Neural progenitor cell (in vitro differentiated cells): ENCODE measurements around the gene KLC1. TPM values are rescaled to one million over a fixed set of nuclear protein-coding genes. Genes with fewer than 3 reads are reported as not detected.

Experiments
- DNase-seq: peaks from one replicate; pipeline ENCODE4 v3.0.0-alpha.2; 2016; ENCODE audit warnings: low spot score
- H2AFZ ChIP-seq: fragments of 200-600 bp; sonication (generic); replicated peaks from 2 replicates; pipeline ENCODE4 v1.6.1; 2016; ENCODE audit warnings: antibody characterized with exemption
- H3F3A ChIP-seq: fragments of 200-600 bp; sonication (generic); 2 replicates; pipeline ENCODE4 v1.6.1; 2016; ENCODE audit warnings: antibody characterized with exemption, low read depth
- H3K27ac ChIP-seq: fragments of 200-600 bp; sonication (generic); 2 replicates; pipeline ENCODE4 v1.5.1; 2016; ENCODE audit warnings: mild to moderate bottlenecking
- H3K27me3 ChIP-seq: fragments of 200-600 bp; sonication (generic); 2 replicates; pipeline ENCODE4 v1.6.1; 2016; ENCODE audit warnings: mild to moderate bottlenecking, moderate library complexity
- H3K36me3 ChIP-seq: fragments of 200-600 bp; sonication (generic); 2 replicates; pipeline ENCODE4 v1.5.1; 2016
- H3K4me1 ChIP-seq: fragments of 200-600 bp; sonication (generic); 2 replicates; pipeline ENCODE4 v1.6.1; 2016; ENCODE audit warnings: mixed run types
- H3K4me2 ChIP-seq: fragments of 200-600 bp; sonication (generic); 2 replicates; pipeline ENCODE4 v1.6.1; 2016
- H3K4me3 ChIP-seq: fragments of 200-600 bp; sonication (generic); 2 replicates; pipeline ENCODE4 v1.5.1; 2016
- H3K79me2 ChIP-seq: fragments of 200-600 bp; sonication (generic); 2 replicates; pipeline ENCODE4 v1.6.1; 2016; ENCODE audit warnings: low read depth
- H3K9ac ChIP-seq: fragments of 200-600 bp; sonication (generic); 2 replicates; pipeline ENCODE4 v1.6.1; 2016
- H3K9me3 ChIP-seq: fragments of 200-600 bp; sonication (generic); 2 replicates; pipeline ENCODE4 v1.5.1; 2016; ENCODE audit warnings: low read depth
- H4K20me1 ChIP-seq: fragments of 200-600 bp; sonication (generic); 2 replicates; pipeline ENCODE4 v1.6.1; 2016; ENCODE audit warnings: low read depth
- H3K27ac Mint-ChIP-seq: 3 replicates; pipeline ENCODE4 v1.8.0; 2021; ENCODE audit warnings: mixed read lengths
- H3K27me3 Mint-ChIP-seq: 2 replicates; pipeline ENCODE4 v1.8.0; 2022; ENCODE audit warnings: low read depth, mild to moderate bottlenecking, inconsistent platforms, moderate library complexity, mixed read lengths; ENCODE audit not compliant: insufficient read depth
- H3K36me3 Mint-ChIP-seq: 3 replicates; pipeline ENCODE4 v1.8.0; 2021; ENCODE audit warnings: mixed read lengths
- H3K4me1 Mint-ChIP-seq: 3 replicates; pipeline ENCODE4 v1.8.0; 2021; ENCODE audit warnings: mixed read lengths
- H3K4me3 Mint-ChIP-seq: 3 replicates; pipeline ENCODE4 v1.8.0; 2021; ENCODE audit warnings: mild to moderate bottlenecking, moderate library complexity, mixed read lengths
- H3K9me3 Mint-ChIP-seq: 3 replicates; pipeline ENCODE4 v1.8.0; 2020; ENCODE audit warnings: mixed read lengths
- EZH2 ChIP-seq: fragments of 200-600 bp; sonication (generic); IDR thresholded peaks from 2 replicates; pipeline ENCODE4 v1.6.1; 2017; ENCODE audit warnings: antibody characterized with exemption, mild to moderate bottlenecking, moderate library complexity
- EZH2phosphoT487 ChIP-seq: fragments of 200-600 bp; sonication (generic); IDR thresholded peaks from 2 replicates; pipeline ENCODE4 v1.6.1; 2017; ENCODE audit warnings: antibody characterized with exemption
- total RNA-seq: library from RNA; depleted of rRNA; stranded (reverse); fragments of >200 nt; gene quantifications from 2 replicates; pipeline ENCODE4 v1.2.3, GENCODE V29; 2015; ENCODE audit warnings: low replicate concordance
- TF ChIP-seq, protein P1 (sequence below): fragments of 200-600 bp; sonication (generic); IDR thresholded peaks from 2 replicates; pipeline ENCODE4 v1.5.1; 2017; ENCODE audit warnings: antibody characterized with exemption, mild to moderate bottlenecking

Gene KLC1
- total RNA-seq, 1 donor from 2014 or later: 163 TPM

DNA sequence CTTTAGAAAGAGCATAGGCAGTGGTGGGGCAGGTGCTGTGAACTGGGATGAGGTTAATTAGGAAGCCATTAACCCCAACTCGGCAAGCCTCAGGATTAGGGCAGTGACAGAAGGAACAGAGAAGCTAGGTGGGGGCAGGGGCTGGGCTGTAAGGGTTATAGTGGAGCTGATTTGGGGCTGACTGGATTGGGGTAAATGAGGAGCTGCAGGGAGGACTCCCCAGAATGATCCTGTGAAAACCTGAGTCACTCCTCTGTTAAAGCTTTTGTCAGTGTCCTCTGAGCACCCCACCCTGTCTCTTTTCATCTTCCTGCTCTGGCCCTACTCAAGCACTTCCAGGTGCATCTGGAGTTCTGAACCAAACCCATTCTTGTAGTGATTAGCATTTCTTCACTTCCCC lies 4.4 kb downstream of the KLC1 start:
- no peaks in the 10 kb centered on the region for H3K9me3 ChIP-seq
- peaks cover 92% of the 10 kb centered on the region for H3K79me2 ChIP-seq
- Mint-ChIP-seq H3K4me3 (no peak overlapping the region), H3K27me3 (peaks cover 3% of the 10 kb centered on the region), H3K4me1 (peaks cover 22% of the 10 kb centered on the region), H3K36me3 (peaks cover 27% of the 10 kb centered on the region), H3K27ac (no peak overlapping the region), H3K9me3 (no peaks in the 10 kb centered on the region)
- no peaks in the 10 kb centered on the region for H3K27me3 ChIP-seq
- no peak overlapping the region for H3K4me3 ChIP-seq
- peak; percentile 34 for DNase-seq
- no peak overlapping the region for H2AFZ ChIP-seq
- peaks cover 12% of the 10 kb centered on the region for H3F3A ChIP-seq
- no peak overlapping the region for H3K4me2 ChIP-seq
- peaks cover 8% of the 10 kb centered on the region for H3K4me1 ChIP-seq
- H3K27ac ChIP-seq: no peak overlapping the region
- H3K9ac ChIP-seq: no peak overlapping the region
- H3K36me3 ChIP-seq: no peaks in the 10 kb centered on the region
- H4K20me1 ChIP-seq: peaks cover 80% of the 10 kb centered on the region
- TF ChIP-seq EZH2 (no peak), EZH2phosphoT487 (no peak)

DNA sequence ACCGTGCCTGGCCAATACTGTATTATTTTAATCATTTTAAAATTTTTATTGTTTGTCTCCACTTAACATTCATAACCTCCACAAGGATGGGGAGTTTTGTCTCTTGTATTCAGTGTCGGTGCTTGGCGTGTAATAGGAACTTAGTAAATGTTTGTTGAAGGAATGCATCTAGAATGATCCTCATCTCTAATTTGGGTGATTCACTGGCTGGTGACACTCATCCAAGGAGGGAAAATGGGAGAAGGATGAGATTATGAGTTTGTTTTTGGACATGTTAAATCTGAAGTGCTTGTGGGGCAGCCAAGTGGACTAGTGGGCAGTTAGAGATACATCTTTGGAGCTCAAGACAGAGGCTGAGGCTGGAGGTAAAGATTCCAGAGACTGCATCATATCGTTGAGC lies 5.1 kb downstream of the KLC1 start:
- Mint-ChIP-seq H3K9me3 (no peaks in the 10 kb centered on the region), H3K4me3 (peak overlapping the region; percentile 6), H3K36me3 (peaks cover 33% of the 10 kb centered on the region), H3K27me3 (peaks cover 3% of the 10 kb centered on the region), H3K4me1 (peaks cover 22% of the 10 kb centered on the region), H3K27ac (no peak overlapping the region)
- Histone ChIP-seq H2AFZ (no peak overlapping the region), H4K20me1 (peaks cover 87% of the 10 kb centered on the region), H3K36me3 (no peaks in the 10 kb centered on the region), H3K27me3 (no peaks in the 10 kb centered on the region), H3K9me3 (no peaks in the 10 kb centered on the region), H3K4me1 (peaks cover 8% of the 10 kb centered on the region), H3K79me2 (peaks cover 99% of the 10 kb centered on the region), H3K4me2 (no peak overlapping the region), H3F3A (peaks cover 8% of the 10 kb centered on the region), H3K9ac (no peak overlapping the region), H3K27ac (no peak overlapping the region), H3K4me3 (no peak overlapping the region)
- DNase-seq: no peak
- no peak for TF ChIP-seq EZH2phosphoT487
- no peak for TF ChIP-seq EZH2
- TF ChIP-seq, protein P1, sequence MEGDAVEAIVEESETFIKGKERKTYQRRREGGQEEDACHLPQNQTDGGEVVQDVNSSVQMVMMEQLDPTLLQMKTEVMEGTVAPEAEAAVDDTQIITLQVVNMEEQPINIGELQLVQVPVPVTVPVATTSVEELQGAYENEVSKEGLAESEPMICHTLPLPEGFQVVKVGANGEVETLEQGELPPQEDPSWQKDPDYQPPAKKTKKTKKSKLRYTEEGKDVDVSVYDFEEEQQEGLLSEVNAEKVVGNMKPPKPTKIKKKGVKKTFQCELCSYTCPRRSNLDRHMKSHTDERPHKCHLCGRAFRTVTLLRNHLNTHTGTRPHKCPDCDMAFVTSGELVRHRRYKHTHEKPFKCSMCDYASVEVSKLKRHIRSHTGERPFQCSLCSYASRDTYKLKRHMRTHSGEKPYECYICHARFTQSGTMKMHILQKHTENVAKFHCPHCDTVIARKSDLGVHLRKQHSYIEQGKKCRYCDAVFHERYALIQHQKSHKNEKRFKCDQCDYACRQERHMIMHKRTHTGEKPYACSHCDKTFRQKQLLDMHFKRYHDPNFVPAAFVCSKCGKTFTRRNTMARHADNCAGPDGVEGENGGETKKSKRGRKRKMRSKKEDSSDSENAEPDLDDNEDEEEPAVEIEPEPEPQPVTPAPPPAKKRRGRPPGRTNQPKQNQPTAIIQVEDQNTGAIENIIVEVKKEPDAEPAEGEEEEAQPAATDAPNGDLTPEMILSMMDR: no peak

DNA sequence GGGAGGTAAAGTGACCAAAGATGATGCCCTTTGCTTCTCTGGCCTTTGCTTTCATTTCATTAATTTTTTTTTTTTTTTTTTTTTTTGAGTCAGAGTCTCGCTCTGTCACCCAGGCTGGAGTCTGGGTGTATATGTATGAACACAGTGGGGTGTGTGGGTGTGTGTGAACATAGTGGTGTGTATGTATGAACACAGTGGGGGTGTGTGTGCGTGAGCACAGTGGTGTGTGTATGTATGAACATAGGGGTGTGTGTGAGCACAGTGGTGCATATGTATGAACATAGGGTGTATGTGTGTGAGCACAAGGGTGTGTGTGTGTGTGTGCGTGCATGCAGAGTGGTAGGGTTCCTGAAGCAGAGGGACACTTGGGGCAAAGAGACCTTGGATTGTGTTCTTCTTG lies 9.6 kb downstream of the KLC1 start:
- Mint-ChIP-seq H3K27ac (no peak overlapping the region), H3K27me3 (no peaks in the 10 kb centered on the region), H3K4me1 (peaks cover 7% of the 10 kb centered on the region), H3K36me3 (peaks cover 34% of the 10 kb centered on the region), H3K9me3 (peaks cover 4% of the 10 kb centered on the region), H3K4me3 (no peak overlapping the region)
- Histone ChIP-seq H4K20me1 (peaks cover 79% of the 10 kb centered on the region), H3K4me1 (no peaks in the 10 kb centered on the region), H3F3A (peaks cover 3% of the 10 kb centered on the region), H3K27me3 (no peaks in the 10 kb centered on the region), H3K79me2 (peaks cover 100% of the 10 kb centered on the region), H3K27ac (no peak overlapping the region), H3K9me3 (no peaks in the 10 kb centered on the region), H3K4me3 (no peak overlapping the region), H3K36me3 (no peaks in the 10 kb centered on the region), H3K4me2 (no peak overlapping the region), H3K9ac (no peak overlapping the region), H2AFZ (no peak overlapping the region)
- TF ChIP-seq, protein P1: no peak
- TF ChIP-seq EZH2phosphoT487 (no peak), EZH2 (no peak)
- no peak for DNase-seq

DNA sequence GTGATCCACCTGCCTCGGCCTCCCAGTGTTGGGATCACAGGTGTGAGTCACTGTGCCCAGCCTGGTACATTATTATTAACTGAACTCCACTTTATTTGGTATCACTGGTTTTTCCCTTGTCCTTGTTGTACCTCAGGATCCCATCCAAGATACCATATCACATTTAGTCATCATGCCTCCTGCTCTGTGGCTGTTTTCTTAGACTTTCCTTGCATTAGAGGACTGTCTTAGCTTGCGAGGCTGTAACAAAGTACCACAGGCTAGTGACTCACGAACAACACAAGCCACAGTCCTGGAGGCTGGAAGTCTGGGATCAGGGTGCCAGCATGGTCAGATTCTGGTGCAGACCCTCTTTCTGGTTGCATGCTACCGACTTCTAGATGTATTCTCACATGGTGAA lies 12.2 kb downstream of the KLC1 start:
- Histone ChIP-seq H2AFZ (no peak overlapping the region), H3K79me2 (peaks cover 100% of the 10 kb centered on the region), H3K36me3 (no peaks in the 10 kb centered on the region), H3F3A (no peaks in the 10 kb centered on the region), H3K4me2 (no peak overlapping the region), H3K27me3 (no peaks in the 10 kb centered on the region), H3K9me3 (no peaks in the 10 kb centered on the region), H3K4me1 (no peaks in the 10 kb centered on the region), H4K20me1 (peaks cover 79% of the 10 kb centered on the region), H3K9ac (no peak overlapping the region), H3K4me3 (no peak overlapping the region), H3K27ac (no peak overlapping the region)
- TF ChIP-seq EZH2phosphoT487: no peak
- TF ChIP-seq EZH2: no peak
- TF ChIP-seq, protein P1: no peak
- H3K4me1 Mint-ChIP-seq: no peaks in the 10 kb centered on the region
- no peak overlapping the region for H3K4me3 Mint-ChIP-seq
- H3K9me3 Mint-ChIP-seq: peaks cover 4% of the 10 kb centered on the region
- peaks cover 2% of the 10 kb centered on the region for H3K27me3 Mint-ChIP-seq
- H3K27ac Mint-ChIP-seq: no peak overlapping the region
- DNase-seq: no peak
- peaks cover 26% of the 10 kb centered on the region for H3K36me3 Mint-ChIP-seq
